Uterus (tissue), 4 donors: ENCODE results near the gene ZCCHC10. TPM values are rescaled to one million over a fixed set of nuclear protein-coding genes. Genes with fewer than 3 reads are reported as not detected.

ENCODE experiments used
- DNase-seq, 2 donors: peaks; one replicate each; pipeline ENCODE4 v3.0.0-alpha.2; 2019 to 2020
- H3K27ac ChIP-seq, 2 donors: fragments of 200-600 bp; sonication (generic); 1 replicate in 1 of 2; 2 replicates in 1 of 2; pipeline ENCODE4 v1.5.1; 2016 to 2018
- H3K27me3 ChIP-seq, 2 donors: fragments of 200-600 bp; sonication (generic); one replicate each; pipeline ENCODE4 v1.5.1; 2018 to 2019; ENCODE audit warnings: control low read depth in 1 of 2
- H3K36me3 ChIP-seq, 2 donors: fragments of 200-600 bp; sonication (generic); one replicate each; pipeline ENCODE4 v1.5.1; 2019; ENCODE audit warnings: control low read depth in 1 of 2
- H3K4me1 ChIP-seq, 2 donors: fragments of 200-600 bp; sonication (generic); one replicate each; pipeline ENCODE4 v1.5.1; 2018 to 2019; ENCODE audit warnings: control low read depth in 1 of 2
- H3K4me3 ChIP-seq, 2 donors: fragments of 200-600 bp; sonication (generic); 1 replicate in 1 of 2; 2 replicates in 1 of 2; pipeline ENCODE4 v1.5.1; 2018 to 2019; ENCODE audit warnings: mild to moderate bottlenecking in 1 of 2
- H3K9me3 ChIP-seq, 2 donors: fragments of 200-600 bp; sonication (generic); one replicate each; pipeline ENCODE4 v1.5.1; 2019; ENCODE audit warnings: control low read depth in 1 of 2
- CTCF ChIP-seq, 4 experiments: fragments of 200-600 bp in 2 of 4; fragments of 450-650 bp in 2 of 4; sonication (generic) in 2 of 4; IDR thresholded peaks; one replicate each; pipeline ENCODE4 v1.5.1; 2016 to 2019; ENCODE audit warnings: antibody characterized with exemption in 4 of 4, mild to moderate bottlenecking in 2 of 4, moderate library complexity in 1 of 4
- POLR2A ChIP-seq, 2 donors: fragments of 450-650 bp; IDR thresholded peaks; one replicate each; pipeline ENCODE4 v1.6.1; 2016; ENCODE audit warnings: antibody characterized with exemption in 2 of 2, mild to moderate bottlenecking in 1 of 2, moderate library complexity in 1 of 2
- intact Hi-C: fragments of 100-400 bp; cut with DNase I; formaldehyde crosslinking; loops from one replicate; pipeline ENCODE4 v1.15.1; 2023; ENCODE audit warnings: low total_unique reads
- total RNA-seq, 4 donors: library from RNA; depleted of rRNA in 3 of 4; stranded (reverse); fragments of >200 nt in 3 of 4; gene quantifications; one replicate each; pipeline versions ENCODE4 v1.1.0 to v1.2.4, GENCODE V29; 2014 to 2023
- donor health status: DM: yes; HTN: yes; CAD: no.

Gene ZCCHC10
- total RNA-seq, 4 donors from 2014 or later = 5.6 to 25.7 (median 16.0) TPM

- Histone ChIP-seq H3K4me3 (peak overlapping the region; percentile 73 to 97), H3K27ac (peak overlapping the region; percentile 96 to 100), H3K9me3 (no peaks in the 10 kb centered on the region), H3K27me3 (no peaks in the 10 kb centered on the region), H3K36me3 (no peaks in the 10 kb centered on the region), H3K4me1 (peaks cover 0 to 5% of the 10 kb centered on the region in 2 donors)
- TF ChIP-seq POLR2A (IDR thresholded peaks at IDR 0.05) (no peak), CTCF (IDR thresholded peaks at IDR 0.05) (no peak)
- intact Hi-C loops = no loop called here
- DNase-seq = peak in 1 of 2 donors; percentile 17
Measured at GRCh38 chr5:133051061-133051541, 24.8 kb upstream of the ZCCHC10 start.

- no peaks in the 10 kb centered on the region for H3K36me3 ChIP-seq
- no peaks in the 10 kb centered on the region for H3K27me3 ChIP-seq
- no peak overlapping the region for H3K4me3 ChIP-seq
- peaks cover 0 to 5% of the 10 kb centered on the region in 2 donors for H3K4me1 ChIP-seq
- no peaks in the 10 kb centered on the region for H3K9me3 ChIP-seq
- intact Hi-C loops = no loop called here
- DNase-seq = no peak
- peak overlapping the region; percentile 96 to 100 for H3K27ac ChIP-seq
- TF ChIP-seq POLR2A (IDR thresholded peaks at IDR 0.05) = no peak
- no peak for TF ChIP-seq CTCF (IDR thresholded peaks at IDR 0.05)
Measured at GRCh38 chr5:133050521-133050920, 24.2 kb upstream of the ZCCHC10 start.

DNA sequence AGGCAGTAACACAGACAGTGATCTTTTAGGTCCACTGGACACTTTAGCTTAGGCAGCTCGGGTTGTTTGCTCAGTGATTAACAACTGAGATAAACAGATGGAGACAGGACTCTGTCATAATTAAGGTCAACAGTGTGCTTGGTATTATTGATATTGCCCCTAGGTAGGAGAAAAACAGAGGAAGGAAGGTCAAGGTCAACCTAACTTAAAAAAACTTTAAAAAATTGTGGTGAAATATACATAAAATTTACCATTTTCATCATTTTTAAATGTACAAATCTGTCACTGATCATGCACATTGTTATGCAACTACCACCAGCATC lies 23.3 kb upstream of the ZCCHC10 start:
- Histone ChIP-seq H3K9me3 (no peaks in the 10 kb centered on the region), H3K27ac (peak overlapping the region; percentile 5 to 77), H3K36me3 (no peaks in the 10 kb centered on the region), H3K4me3 (no peak overlapping the region), H3K27me3 (no peaks in the 10 kb centered on the region), H3K4me1 (peaks cover 0 to 5% of the 10 kb centered on the region in 2 donors)
- no peak for DNase-seq
- intact Hi-C loops = no loop called here
- no peak for TF ChIP-seq POLR2A (IDR thresholded peaks at IDR 0.05)
- TF ChIP-seq CTCF (IDR thresholded peaks at IDR 0.05) = no peak

- H3K4me3 ChIP-seq = no peak overlapping the region
Measured at GRCh38 chr5:133048993-133049725, 22.8 kb upstream of the ZCCHC10 start.

More at GRCh38 chr5:133048993-133049725, 22.8 kb upstream of the ZCCHC10 start:
- no peaks in the 10 kb centered on the region for H3K9me3 ChIP-seq
- intact Hi-C loops = no loop called here
- DNase-seq = no peak
- H3K27me3 ChIP-seq = no peaks in the 10 kb centered on the region
- no peak for TF ChIP-seq POLR2A (IDR thresholded peaks at IDR 0.05)
- no peak for TF ChIP-seq CTCF (IDR thresholded peaks at IDR 0.05)
- no peaks in the 10 kb centered on the region for H3K36me3 ChIP-seq
- H3K27ac ChIP-seq = peak overlapping the region; percentile 5 to 77
- peaks cover 0 to 3% of the 10 kb centered on the region in 2 donors for H3K4me1 ChIP-seq
